GM18502 (cell line): ENCODE measurements around the gene RAP2A.

ENCODE experiments used
- ATAC-seq: cut with Tn5 transposase; IDR thresholded peaks from one replicate; pipeline ENCODE4 v1.9.1; 2021; ENCODE audit warnings: mild to moderate bottlenecking; ENCODE audit not compliant: unreplicated experiment, poor library complexity

Gene RAP2A

DNA sequence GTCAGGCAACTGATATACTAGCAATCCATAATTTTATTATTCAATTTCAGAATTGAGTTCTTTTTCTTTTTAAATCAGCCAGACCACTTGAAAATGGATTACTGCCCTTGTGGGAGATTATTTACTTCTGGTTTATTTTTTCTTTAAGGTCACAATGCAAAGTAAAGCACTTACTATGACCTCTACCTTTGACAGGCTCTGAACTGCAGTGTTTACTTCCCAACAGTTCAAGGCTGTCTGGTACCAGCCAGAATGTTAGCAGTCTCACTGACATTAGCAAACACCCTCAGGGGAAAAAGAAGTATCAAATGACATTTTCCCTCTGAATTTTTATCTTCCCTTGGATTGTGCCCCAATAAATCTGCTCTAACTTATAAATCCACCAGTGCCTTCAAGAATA is 57.5 kb downstream of the RAP2A start:
- no peak for ATAC-seq

DNA sequence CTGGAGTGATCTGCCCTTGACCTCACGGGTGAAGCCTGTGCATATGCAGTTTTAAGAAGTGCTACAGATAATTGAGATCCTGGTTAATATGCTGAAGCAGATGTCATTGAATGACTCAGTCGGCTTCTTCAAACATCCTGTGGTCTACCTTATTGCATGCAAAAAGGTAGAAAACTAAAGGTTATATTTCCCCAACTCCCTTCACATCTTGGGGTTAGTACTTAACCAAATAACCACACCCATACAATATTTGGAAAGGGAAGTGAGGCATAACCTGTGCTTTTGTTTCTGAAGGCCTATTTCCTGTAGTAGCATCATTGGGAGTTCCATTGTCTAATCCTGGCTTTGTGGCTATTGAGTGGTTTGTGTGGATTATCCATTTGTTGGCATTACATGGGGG is 58.3 kb downstream of the RAP2A start:
- no peak for ATAC-seq

DNA sequence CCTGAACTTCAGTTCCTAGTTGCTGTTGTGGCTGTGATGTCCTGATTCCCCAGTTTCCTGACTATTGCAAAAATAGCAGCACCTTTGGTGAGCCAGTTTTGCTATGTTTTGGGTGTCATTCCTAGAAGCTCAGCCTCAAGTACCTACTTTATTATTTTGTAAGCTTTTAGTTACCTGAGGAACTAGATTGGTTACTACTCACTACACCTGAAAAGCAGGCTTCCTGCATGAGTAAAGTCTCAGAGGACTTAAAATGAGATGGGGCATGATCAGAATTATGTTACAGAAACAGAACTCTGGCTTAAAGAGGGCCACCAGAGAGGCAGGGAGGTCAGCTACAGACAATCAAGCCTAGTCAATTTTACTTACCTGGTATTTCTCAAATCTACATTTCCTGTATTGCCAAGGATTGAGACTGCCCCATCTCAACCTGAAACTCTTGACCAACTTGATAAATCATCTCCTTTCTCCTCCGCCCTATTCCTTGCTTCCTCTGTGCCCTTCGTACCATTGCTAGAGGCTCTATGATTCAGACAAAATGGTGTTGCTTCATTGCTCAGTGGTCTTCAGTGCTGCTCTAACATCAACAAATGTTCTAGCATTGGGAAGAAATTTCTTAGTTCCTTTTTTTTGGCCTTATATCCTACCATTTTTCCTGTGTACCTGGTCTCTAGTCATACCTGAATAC is 58.9 kb downstream of the RAP2A start:
- ATAC-seq = no peak

DNA sequence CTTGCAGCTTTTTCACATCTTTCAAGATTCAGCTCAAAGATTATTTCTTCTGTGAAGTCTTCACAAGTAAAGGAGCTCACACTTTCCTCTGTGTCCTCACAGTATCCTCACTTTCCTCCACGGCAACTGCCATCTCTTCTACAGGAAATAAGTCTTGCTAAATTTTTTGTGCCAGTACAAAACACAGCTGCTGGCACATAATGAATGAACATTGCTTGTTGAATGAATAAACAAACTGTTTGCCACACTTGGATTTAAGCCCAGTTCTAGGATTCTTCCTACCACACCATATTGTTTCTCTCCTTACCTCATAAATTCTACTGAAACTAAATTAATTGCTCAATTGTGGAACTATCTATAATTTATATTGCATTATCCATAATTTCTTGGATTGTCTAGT is 59.5 kb downstream of the RAP2A start:
- ATAC-seq = no peak

DNA sequence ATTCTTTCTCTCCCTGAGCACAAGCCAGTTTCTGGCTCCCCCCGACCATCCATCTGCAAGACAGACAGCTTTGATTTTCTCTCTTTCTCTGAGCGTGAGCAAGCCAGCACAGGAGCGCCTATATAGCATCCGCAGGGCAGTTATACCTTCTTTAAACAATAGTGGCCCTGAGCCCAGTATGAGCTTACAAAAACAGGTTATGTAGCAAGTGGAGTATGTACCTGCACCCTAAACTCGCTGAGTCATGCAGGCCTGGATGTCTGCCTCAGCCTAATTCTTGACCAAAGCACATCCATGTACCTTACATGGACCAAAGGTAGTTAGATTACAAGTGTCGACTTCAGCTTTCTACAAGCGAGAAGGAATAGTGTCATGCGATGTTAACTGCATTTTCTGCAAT is 61.7 kb downstream of the RAP2A start:
- ATAC-seq = no peak

DNA sequence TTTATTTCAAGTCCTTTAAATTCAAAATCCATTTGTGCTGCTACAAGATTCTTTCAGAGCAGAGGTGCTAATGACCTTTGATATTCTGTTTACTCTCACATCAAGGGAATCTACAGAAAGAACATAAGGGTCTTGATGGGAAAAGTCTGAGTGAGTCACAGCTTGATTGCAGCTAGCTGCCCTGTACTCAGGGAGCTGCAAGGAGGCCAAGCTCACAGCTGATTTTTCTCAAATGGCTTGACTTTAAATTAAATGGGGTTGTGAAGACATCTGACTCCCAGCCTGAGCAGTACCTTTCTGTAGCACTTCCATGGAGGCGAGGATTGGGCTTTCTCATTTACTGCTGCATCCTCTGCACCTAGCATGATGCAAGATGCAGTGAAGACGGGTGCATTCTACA is 62.5 kb downstream of the RAP2A start:
- ATAC-seq = no peak

DNA sequence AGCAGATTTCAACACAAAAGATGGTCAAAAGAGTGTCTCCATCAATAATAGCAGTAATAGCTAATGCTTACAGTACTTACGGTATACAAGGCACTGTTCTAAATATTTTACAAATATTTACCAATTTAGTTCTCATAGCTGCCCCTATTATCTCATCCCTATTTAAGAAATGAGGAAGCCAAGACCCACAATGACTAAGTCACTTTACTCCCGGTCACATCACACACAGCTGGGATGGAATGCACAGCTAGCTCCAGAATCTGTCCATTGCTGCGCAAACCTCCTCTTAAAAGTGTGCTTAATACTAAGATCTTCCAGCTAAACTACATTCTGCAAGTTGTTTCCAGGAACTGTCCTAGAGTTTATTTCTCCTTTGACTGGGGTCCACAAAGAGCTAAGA is 63.4 kb downstream of the RAP2A start:
- ATAC-seq = no peak

DNA sequence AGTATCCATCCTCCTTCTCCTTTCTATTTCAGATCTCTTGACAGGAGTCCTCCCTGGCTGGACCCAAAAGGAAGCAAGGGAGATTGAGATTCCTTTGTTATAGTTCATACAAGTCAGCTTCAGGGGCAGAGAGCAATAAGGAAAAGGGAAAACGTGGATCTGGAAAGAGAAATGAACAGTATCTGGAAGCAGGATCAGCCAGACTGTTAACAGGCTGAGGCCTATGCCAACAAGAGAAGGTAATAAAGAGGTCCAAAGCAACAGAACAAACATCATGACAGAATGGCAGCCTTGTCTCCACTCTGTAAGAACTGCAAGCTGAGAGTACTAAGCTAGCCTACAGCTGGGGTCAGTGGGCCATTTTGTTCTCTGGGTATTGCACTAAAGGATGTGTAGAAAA is 64.5 kb downstream of the RAP2A start:
- no peak for ATAC-seq

DNA sequence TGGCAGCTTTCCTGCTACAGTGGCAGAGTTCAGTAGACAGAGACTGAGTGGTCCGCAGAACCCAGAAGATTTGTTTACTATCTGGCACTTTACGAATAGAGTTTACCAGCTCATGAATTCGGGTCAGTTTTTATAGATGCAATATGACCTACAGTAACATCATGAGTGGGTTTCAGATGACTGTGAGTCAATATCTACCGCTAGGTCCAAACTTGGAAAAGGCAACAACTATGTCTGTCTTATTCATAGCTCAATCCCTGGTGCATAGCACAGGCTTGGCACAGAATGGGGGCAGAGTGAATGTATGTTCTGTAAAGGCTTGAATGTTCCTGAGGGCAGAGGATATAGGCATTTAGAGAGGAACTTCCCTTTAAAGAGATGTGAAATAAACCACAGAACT is 65.2 kb downstream of the RAP2A start:
- no peak for ATAC-seq

DNA sequence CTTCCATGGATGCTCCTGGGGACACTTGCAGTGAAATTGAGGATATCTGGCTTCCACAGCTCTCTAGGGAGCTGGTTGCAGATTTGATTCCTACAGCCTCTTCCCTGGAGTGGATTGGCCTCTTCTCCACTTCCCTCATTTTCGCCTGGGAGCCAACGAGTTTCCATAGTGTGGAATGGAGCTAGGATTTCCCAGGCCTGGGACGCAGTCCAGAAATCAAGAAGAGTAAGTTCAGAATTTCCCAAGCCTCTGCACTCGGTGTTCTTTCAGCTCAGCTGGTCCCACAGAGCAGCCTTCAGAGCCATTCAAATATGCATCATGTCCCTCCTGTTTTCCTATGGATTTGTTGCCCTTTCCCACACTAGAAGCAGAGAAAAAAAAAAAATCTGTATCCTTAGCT is 68.2 kb downstream of the RAP2A start:
- ATAC-seq = no peak

DNA sequence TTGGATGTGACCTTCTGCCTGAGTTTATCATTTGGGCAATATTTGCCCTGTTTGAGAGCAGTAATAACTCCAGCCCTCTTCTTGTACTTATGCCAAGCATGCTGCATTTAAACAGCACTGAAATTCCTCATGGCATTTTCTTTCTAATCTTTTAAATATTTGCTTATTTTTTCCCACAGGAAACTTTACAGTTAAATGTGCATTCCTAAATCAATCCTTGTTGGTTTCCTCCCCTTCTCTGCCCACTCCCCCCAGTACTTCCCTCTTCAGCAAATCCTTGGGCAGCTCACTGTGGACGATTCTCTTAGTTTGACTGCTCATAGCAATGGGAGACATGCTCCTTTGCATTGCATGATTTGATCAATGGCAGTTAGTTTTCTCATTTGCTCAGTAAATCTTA is 68.7 kb downstream of the RAP2A start:
- no peak for ATAC-seq

DNA sequence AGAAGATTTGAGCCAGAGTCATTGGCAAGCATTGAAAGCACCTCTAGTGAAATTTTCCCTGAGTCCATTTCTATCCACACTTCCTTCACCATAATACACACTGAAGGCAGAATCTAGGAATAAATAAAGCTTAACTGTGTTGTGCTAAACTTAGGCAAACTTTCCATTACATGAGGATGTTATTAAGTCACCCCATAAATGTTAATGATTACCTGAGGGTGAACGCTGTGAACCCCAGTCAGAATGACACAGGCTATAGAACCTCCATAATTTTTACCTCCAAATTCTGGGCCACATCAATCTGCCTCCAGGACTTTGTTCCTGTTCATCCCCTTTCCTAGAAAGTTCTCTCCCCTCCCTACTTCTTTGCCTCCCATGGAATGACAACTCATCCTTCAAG is 71.0 kb downstream of the RAP2A start:
- no peak for ATAC-seq

DNA sequence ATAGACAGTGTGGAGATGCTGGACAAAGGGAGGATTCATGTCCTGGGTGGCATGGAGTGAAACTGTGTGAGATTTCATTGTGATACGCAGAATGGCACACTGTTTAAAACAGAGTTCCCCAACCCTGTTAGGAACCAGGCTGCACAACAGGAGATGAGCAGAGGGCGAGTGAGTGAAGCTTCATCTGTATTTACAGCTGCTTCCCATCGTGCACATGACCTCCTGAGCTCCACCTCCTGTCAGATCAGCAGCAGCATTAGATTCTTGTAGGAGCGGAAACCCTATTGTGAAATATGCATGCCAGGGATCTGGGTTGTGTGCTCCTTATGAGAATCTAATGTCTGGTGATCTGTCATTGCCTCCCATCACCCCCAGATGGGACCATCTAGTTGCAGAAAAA is 72.5 kb downstream of the RAP2A start:
- no peak for ATAC-seq

DNA sequence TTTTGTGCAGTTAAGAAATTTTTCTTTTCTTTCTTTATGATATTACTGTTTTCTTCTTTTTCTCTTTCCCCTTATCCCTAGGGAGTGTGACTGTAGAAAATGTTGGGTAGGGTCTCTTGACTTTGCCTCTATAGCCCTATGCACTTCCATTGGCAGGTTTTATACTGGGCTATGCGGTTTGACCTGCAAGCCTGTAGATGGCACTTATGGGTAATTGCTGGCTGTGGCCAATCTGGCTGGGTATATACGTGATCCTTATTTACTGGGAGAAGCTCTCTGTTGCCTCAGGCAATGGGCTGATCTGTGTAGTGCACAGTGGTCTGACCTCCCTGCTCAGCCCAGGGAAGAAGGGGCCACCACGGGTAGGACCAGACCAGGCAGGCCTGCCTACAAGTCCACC is 78.8 kb downstream of the RAP2A start:
- no peak for ATAC-seq

DNA sequence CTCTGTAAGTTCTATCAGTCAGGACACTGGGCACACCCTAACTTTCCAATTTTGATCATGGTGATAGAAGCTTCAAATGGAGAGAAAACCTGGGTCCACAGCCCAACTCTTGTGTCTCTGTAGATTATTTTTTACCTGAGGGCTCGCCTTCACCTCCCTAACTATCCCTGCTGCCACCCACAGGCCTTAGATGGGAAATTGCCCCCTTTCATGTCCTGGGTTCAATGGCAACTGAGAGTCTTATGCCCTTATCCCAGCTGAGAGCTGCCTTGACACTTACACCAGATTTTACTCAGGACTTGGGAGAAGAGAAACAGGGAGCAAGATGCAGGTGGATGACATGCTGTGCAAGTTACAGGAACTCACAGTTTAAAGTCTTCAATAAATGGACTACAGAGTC is 81.7 kb downstream of the RAP2A start:
- ATAC-seq = no peak

DNA sequence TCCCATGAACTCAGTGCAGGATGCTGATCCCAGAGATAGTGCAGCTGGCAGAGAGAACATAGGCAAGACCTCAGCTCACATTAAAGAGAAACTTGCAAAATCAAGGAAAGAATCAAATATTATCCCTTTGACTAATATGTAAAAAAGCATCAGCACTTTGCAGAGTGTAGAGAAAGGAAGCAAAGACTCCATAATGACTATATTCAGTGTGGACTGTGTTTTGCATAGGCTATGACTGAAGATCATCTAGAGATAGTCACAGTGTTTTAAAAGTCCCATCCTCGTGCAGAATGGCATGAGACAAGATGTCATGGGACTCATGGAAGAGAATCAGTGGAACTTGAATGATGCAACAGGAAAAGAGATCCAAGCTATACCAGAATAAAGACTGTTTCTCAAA is 84.0 kb downstream of the RAP2A start:
- ATAC-seq = no peak
